Heart left ventricle (tissue), 16 donors: ENCODE data around the gene MPPED2. TPM values are rescaled to one million over a fixed set of nuclear protein-coding genes. Genes with fewer than 3 reads are reported as not detected.

Experiments
- ATAC-seq, 4 donors: fragments of 200-7000 bp; cut with Tn5 transposase; one replicate each; pipeline ENCODE4 v1.9.1; 2020 to 2022; ENCODE audit warnings: moderate library complexity in 4 of 4, mild to moderate bottlenecking in 3 of 4, moderate number of reproducible peaks in 1 of 4
- DNase-seq, 5 donors: peaks; one replicate each; pipeline ENCODE4 v3.0.0-alpha.2; 2020
- H3K27ac ChIP-seq, 12 donors: fragments of 200-600 bp; sonication (generic) in 4 of 12; one replicate each; pipeline versions ENCODE4 v1.5.0 to v1.8.0; 2016 to 2022; ENCODE audit warnings: mild to moderate bottlenecking in 2 of 12
- H3K27me3 ChIP-seq, 9 donors: fragments of 200-600 bp; sonication (generic) in 2 of 9; one replicate each; pipeline versions ENCODE4 v1.5.1 to v1.8.0; 2016 to 2022; ENCODE audit warnings: mild to moderate bottlenecking in 3 of 9
- H3K36me3 ChIP-seq, 9 donors: fragments of 200-600 bp; sonication (generic) in 2 of 9; one replicate each; pipeline versions ENCODE4 v1.5.0 to v1.8.0; 2018 to 2022; ENCODE audit warnings: mild to moderate bottlenecking in 2 of 9
- H3K4me1 ChIP-seq, 12 donors: fragments of 200-600 bp; sonication (generic) in 4 of 12; one replicate each; pipeline versions ENCODE4 v1.5.0 to v1.8.0; 2016 to 2022; ENCODE audit warnings: mild to moderate bottlenecking in 3 of 12
- H3K4me3 ChIP-seq, 12 donors: fragments of 200-600 bp; sonication (generic) in 4 of 12; one replicate each; pipeline versions ENCODE4 v1.5.0 to v1.8.0; 2017 to 2022; ENCODE audit warnings: mild to moderate bottlenecking in 9 of 12, moderate library complexity in 4 of 12
- H3K9me3 ChIP-seq, 12 donors: fragments of 200-600 bp; sonication (generic) in 4 of 12; one replicate each; pipeline versions ENCODE4 v1.5.0 to v1.8.0; 2016 to 2022; ENCODE audit warnings: mild to moderate bottlenecking in 1 of 12
- CTCF ChIP-seq, 12 donors: fragments of 200-600 bp; sonication (generic) in 4 of 12; IDR thresholded peaks; one replicate each; pipeline versions ENCODE4 v1.5.0 to v1.8.0; 2018 to 2022; ENCODE audit warnings: antibody characterized with exemption in 12 of 12, mild to moderate bottlenecking in 5 of 12
- POLR2A ChIP-seq, 2 donors: fragments of 450-650 bp; IDR thresholded peaks; one replicate each; pipeline ENCODE4 v1.6.1; 2017; ENCODE audit warnings: antibody characterized with exemption in 2 of 2, mild to moderate bottlenecking in 2 of 2, moderate library complexity in 2 of 2
- WGBS, 4 donors: extraction: QIAGEN DNeasy Blood & Tissue Kit in 2 of 4; methylation state at CpG; one replicate each; pipeline versions ENCODE4 v1.1.5 to v1.1.7; 2013 to 2018; 5-methylcytosine and 5-hydroxymethylcytosine counted together
- intact Hi-C, 10 donors: fragments of 100-400 bp; cut with DNase I; formaldehyde crosslinking; loops; one replicate each; pipeline versions ENCODE4 v1.11.1 to v1.14.2; 2022
- polyA plus RNA-seq, 2 donors: library from polyadenylated mRNA; stranded (reverse); fragments of 200-250 nt; gene quantifications; one replicate each; pipeline ENCODE4 v1.2.3, GENCODE V29; 2013
- total RNA-seq, 9 donors: library from RNA; depleted of rRNA in 2 of 9; stranded (reverse); fragments of >200 nt in 2 of 9; fragmentation: NEBNext Ultra II Directional in 3 of 9; extraction: Animal tissue kit (Norgen Biotek cat#: 25700) in 3 of 9; gene quantifications; one replicate each; pipeline versions ENCODE4 v1.1.0 to v1.2.4, GENCODE V29; 2016 to 2023
- donor health status: ischemic (EF 13 %, LVEDD 7.1; RV severe dilation, severe dysfunction).
- donor health status: healthy with polysubstance abuse.
- donor health status: DM: no; HTN: yes; CAD: no.
- donor health status: DM: no; HTN: no; CAD: no.
- donor health status: ischemic (EF 25% LVEDD 6.9; RV normal size, moderate dysfunction).
- donor health status: ischemic (EF 25% LVEDD 5.7; RV mildly dilated, moderate dysfunction).
- donor health status: healthy.
- donor health status: DM: yes; HTN: yes; CAD: no.
- donor health status: ischemic (EF 35%, LVEDD 5.7; RV mildly dilated, moderate dysfunction).
- donor health status: nonischemic (EF 11% LVEDD 7.7; RV severe dilation, severe dysfunction).
- donor health status: DM: yes; HTN: yes; CAD: no.
- donor health status: PGD.
- donor health status: ischemic (EF 29% LVEDD 5.4; RV normal size, mild dysfunction).
- donor health status: nonischemic (EF 23%, LVEDD 6.1; RV moderate dilation, normal function).

Gene MPPED2
- total and polyA plus RNA-seq, 11 donors = 2.7 to 14.3 (median 8.4) TPM

GRCh38 chr11:30594646-30595411 is 8.7 kb upstream of the MPPED2 start:
- intact Hi-C loops = no loop called here
- no peak for TF ChIP-seq CTCF (IDR thresholded peaks at IDR 0.05)
- no peak for TF ChIP-seq POLR2A (IDR thresholded peaks at IDR 0.05)
- Histone ChIP-seq H3K4me1 (no peaks in the 10 kb centered on the region), H3K4me3 (peak overlapping the region in 1 of 12 donors; percentile 2), H3K36me3 (no peaks in the 10 kb centered on the region), H3K27me3 (no peaks in the 10 kb centered on the region), H3K9me3 (no peaks in the 10 kb centered on the region), H3K27ac (peak overlapping the region in 1 of 12 donors; percentile 52)
- 46 to 58% (median 54%) methylated on average over 8 of the region's 8 CpGs for WGBS, 4 donors
- DNase-seq (no peak), ATAC-seq (no peak)

- no peaks in the 10 kb centered on the region for H3K36me3 ChIP-seq
- TF ChIP-seq CTCF (IDR thresholded peaks at IDR 0.05) = no peak
- TF ChIP-seq POLR2A (IDR thresholded peaks at IDR 0.05) = no peak
- 71 to 84% (median 75%) methylated on average over 1 of the region's 1 CpG for WGBS, 4 donors
- intact Hi-C loops = loop anchor here (5.0 to 10.0 kb wide), 16 partner anchors 103 to 330 kb away; no protein-coding TSS in a partner anchor
- peak overlapping the region in 1 of 12 donors; percentile 97 for H3K4me3 ChIP-seq
- no peak for DNase-seq
- H3K27me3 ChIP-seq = peaks cover 0 to 34% (median 0%) of the 10 kb centered on the region in 9 donors
- no peaks in the 10 kb centered on the region for H3K9me3 ChIP-seq
- peak overlapping the region in 3 of 12 donors; percentile 93 to 95 (median 94) for H3K27ac ChIP-seq
- no peak for ATAC-seq
- H3K4me1 ChIP-seq = peaks cover 0 to 22% (median 4%) of the 10 kb centered on the region in 12 donors
Observed at GRCh38 chr11:30587269-30587812, 1.2 kb upstream of the MPPED2 start.

- peak in 3 of 4 donors; percentile 41 to 63 (median 61) for ATAC-seq
- peak; percentile 44 to 71 (median 53) for DNase-seq
- WGBS, 4 donors = 0 to 1% (median 0%) methylated on average over 15 to 42 of the region's 42 CpGs
- TF ChIP-seq CTCF (IDR thresholded peaks at IDR 0.05) = no peak
- no peak for TF ChIP-seq POLR2A (IDR thresholded peaks at IDR 0.05)
- H3K4me3 ChIP-seq = peak overlapping the region; percentile 64 to 97 (median 88)
- H3K9me3 ChIP-seq = no peaks in the 10 kb centered on the region
- peaks cover 0 to 22% (median 4%) of the 10 kb centered on the region in 12 donors for H3K4me1 ChIP-seq
- intact Hi-C loops = loop anchor here (5.0 to 10.0 kb wide), 16 partner anchors 101 to 331 kb away; no protein-coding TSS in a partner anchor
- H3K36me3 ChIP-seq = no peaks in the 10 kb centered on the region
- peak overlapping the region; percentile 83 to 95 (median 88) for H3K27ac ChIP-seq
- peaks cover 0 to 34% (median 0%) of the 10 kb centered on the region in 9 donors for H3K27me3 ChIP-seq
Observed at GRCh38 chr11:30585892-30586250, 282 bp downstream of the MPPED2 start.
